ENCODE data around the gene CCDC154.

The CCDC154 gene, protein sequence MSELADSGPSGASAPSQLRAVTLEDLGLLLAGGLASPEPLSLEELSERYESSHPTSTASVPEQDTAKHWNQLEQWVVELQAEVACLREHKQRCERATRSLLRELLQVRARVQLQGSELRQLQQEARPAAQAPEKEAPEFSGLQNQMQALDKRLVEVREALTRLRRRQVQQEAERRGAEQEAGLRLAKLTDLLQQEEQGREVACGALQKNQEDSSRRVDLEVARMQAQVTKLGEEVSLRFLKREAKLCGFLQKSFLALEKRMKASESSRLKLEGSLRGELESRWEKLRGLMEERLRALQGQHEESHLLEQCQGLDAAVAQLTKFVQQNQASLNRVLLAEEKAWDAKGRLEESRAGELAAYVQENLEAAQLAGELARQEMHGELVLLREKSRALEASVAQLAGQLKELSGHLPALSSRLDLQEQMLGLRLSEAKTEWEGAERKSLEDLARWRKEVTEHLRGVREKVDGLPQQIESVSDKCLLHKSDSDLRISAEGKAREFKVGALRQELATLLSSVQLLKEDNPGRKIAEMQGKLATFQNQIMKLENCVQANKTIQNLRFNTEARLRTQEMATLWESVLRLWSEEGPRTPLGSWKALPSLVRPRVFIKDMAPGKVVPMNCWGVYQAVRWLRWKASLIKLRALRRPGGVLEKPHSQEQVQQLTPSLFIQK

DNA sequence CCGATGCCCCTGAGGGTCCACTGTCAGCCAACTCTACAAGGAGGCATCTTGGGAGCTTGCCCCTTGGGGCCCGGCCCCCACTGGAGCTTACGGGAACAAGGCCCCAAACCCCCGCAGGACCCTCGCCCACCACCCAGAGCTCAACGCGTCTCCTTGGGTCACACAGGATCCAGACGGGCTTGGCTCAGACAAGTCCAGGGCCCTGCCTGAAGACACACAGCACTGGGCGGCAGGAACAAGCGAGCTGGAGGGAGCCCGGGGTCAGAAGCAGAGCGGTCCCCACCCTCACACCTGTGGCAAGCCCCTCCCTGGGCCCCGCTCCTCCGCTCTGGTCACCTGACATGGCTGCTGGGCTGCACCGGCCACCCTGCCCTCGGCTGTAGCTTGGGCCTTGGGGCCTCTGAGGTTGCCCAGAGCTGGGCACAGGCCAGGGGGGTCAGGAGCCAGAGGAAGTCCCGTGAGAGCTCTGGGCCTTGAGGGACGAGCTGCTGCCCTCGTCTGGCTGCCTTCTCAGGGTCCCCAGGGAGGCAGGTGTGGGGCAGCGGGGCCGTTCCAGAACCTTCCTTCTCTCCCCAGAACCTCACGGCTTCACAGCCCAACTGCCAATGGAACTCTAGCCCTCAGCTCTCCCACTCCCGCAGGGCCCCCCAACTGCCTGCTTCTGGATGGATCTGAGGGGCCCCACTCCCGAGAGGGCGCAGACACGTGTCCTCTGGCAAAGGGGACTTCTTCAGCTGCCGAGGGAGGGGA, at the start of gene CCDC154:
Gene CCDC154, minus strand, starts transcription at position 577 of the 750 bp plus-strand sequence. Its CDS starts 234 bp downstream, at position 343.
- Mint-ChIP-seq H3K27me3 (no peaks in the 10 kb centered on the region), H3K36me3 (ENCODE audit: low read depth) (peaks cover 79% of the 10 kb centered on the region), H3K27ac (no peak within 1 kb of the TSS), H3K4me3 (no peak within 1 kb of the TSS), H3K9me3 (no peaks in the 10 kb centered on the region), H3K4me1 (ENCODE audit: low read depth) (no peaks in the 10 kb centered on the region)
- intact Hi-C loops (cut with micrococcal nuclease): no loop called here

DNA sequence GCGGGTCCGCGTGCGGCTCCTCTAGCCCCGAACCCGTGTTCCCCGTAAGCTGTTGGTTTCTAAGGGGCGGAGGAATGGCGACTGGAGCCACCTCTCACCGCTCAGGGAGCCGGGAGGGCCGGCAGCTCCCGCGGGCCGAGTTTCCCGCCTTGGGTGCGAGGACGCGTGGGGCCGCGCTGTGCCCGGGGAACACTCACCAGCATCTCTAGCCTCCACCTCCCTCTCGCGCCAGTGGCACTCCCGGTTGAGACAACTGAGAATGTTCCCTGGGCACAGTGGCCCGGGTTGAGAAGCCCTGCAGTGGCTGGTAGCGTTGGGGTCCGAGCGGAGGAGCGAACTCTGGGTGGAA, 49.4 kb upstream of the CCDC154 start:
- Mint-ChIP-seq H3K36me3 (ENCODE audit: low read depth) (peaks cover 59% of the 10 kb centered on the region), H3K4me1 (ENCODE audit: low read depth) (peaks cover 30% of the 10 kb centered on the region)

GRCh38 chr16:1492923-1493745, 48.8 kb upstream of the CCDC154 start, which contains the start of gene TELO2:
Gene TELO2 (plus strand): TSS chr16:1493360. CDS start chr16:1494282, 922 bp downstream.
- Mint-ChIP-seq H3K9me3 (no peaks in the 10 kb centered on the region), H3K4me3 (peak within 1 kb of the TSS; percentile 91), H3K27me3 (no peaks in the 10 kb centered on the region), H3K27ac (peak within 1 kb of the TSS; percentile 98), H3K36me3 (ENCODE audit: low read depth) (peaks cover 53% of the 10 kb centered on the region), H3K4me1 (ENCODE audit: low read depth) (peaks cover 36% of the 10 kb centered on the region)
- intact Hi-C loops (cut with micrococcal nuclease): loop anchor here (2.0 kb wide), 1 partner anchor 18 kb away; the partner anchor contains the start of gene CLCN7

More for the DNA sequence above, 49.4 kb upstream of the CCDC154 start:
- H3K27ac Mint-ChIP-seq: peak overlapping the region; percentile 98
- no peaks in the 10 kb centered on the region for H3K9me3 Mint-ChIP-seq
- peak overlapping the region; percentile 91 for H3K4me3 Mint-ChIP-seq
- H3K27me3 Mint-ChIP-seq: no peaks in the 10 kb centered on the region
- intact Hi-C loops (cut with micrococcal nuclease): loop anchor here (2.0 kb wide), 1 partner anchor 19 kb away; the partner anchor contains the start of gene CLCN7

- Mint-ChIP-seq H3K4me3 (peak overlapping the region; percentile 91), H3K36me3 (ENCODE audit: low read depth) (peaks cover 45% of the 10 kb centered on the region), H3K4me1 (ENCODE audit: low read depth) (peaks cover 36% of the 10 kb centered on the region), H3K9me3 (no peaks in the 10 kb centered on the region), H3K27me3 (no peaks in the 10 kb centered on the region), H3K27ac (peak overlapping the region; percentile 98)
- intact Hi-C loops (cut with micrococcal nuclease): loop anchor here (2.0 kb wide), 1 partner anchor 18 kb away; the partner anchor contains the start of gene CLCN7
Observed at GRCh38 chr16:1492082-1492922, 47.9 kb upstream of the CCDC154 start.

GRCh38 chr16:1491327-1491726, 47.0 kb upstream of the CCDC154 start:
- Mint-ChIP-seq H3K36me3 (ENCODE audit: low read depth) (peaks cover 35% of the 10 kb centered on the region), H3K27me3 (no peaks in the 10 kb centered on the region), H3K9me3 (no peaks in the 10 kb centered on the region), H3K4me3 (no peak overlapping the region), H3K27ac (peak overlapping the region; percentile 98), H3K4me1 (ENCODE audit: low read depth) (peaks cover 36% of the 10 kb centered on the region)
- intact Hi-C loops (cut with micrococcal nuclease): no loop called here

- H3K27ac Mint-ChIP-seq: peak overlapping the region; percentile 53
- intact Hi-C loops (cut with micrococcal nuclease): no loop called here
- H3K9me3 Mint-ChIP-seq: no peaks in the 10 kb centered on the region
- H3K4me1 Mint-ChIP-seq (ENCODE audit: low read depth): peaks cover 36% of the 10 kb centered on the region
- H3K36me3 Mint-ChIP-seq (ENCODE audit: low read depth): peaks cover 13% of the 10 kb centered on the region
- no peaks in the 10 kb centered on the region for H3K27me3 Mint-ChIP-seq
- no peak overlapping the region for H3K4me3 Mint-ChIP-seq
Observed at GRCh38 chr16:1489077-1489476, 44.7 kb upstream of the CCDC154 start.

- no peaks in the 10 kb centered on the region for H3K9me3 Mint-ChIP-seq
- H3K4me3 Mint-ChIP-seq: no peak within 1 kb of the TSS
- H3K36me3 Mint-ChIP-seq (ENCODE audit: low read depth): peaks cover 8% of the 10 kb centered on the region
- H3K27me3 Mint-ChIP-seq: no peaks in the 10 kb centered on the region
- intact Hi-C loops (cut with micrococcal nuclease): no loop called here
- H3K4me1 Mint-ChIP-seq (ENCODE audit: low read depth): peaks cover 36% of the 10 kb centered on the region
- H3K27ac Mint-ChIP-seq: peak within 1 kb of the TSS; percentile 53
Observed at GRCh38 chr16:1488619-1489018, 44.3 kb upstream of the CCDC154 start, which contains the start of gene PTX4. Gene PTX4 (minus strand): TSS chr16:1488944. CDS start chr16:1488909, 35 bp downstream.

DNA sequence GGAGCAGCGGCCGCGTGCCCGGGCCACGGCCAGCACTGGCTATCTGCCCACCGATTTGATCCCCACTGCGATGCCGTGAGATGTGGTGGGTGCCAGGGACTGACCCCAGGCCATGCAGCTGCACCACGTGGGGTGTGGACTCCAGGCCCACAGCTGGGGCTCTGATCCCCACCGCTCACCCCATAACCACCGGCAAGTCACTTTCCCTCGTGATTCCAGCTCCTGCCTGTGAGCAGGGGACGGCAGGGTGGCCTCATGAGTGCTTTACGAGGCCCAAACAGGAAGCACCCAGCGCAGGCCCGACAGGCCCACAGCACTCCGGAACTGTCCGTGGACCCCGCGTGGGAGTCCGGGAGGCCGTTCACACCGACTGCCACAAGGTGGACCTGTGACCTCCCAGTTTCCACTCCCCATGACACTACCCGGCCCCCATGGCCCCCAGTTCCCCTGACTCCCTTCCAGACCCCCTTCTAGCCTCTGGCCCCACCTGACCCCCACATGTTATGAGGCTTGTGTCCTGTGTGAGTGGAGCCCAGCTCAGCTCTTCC, 43.8 kb upstream of the CCDC154 start:
- H3K9me3 Mint-ChIP-seq: no peaks in the 10 kb centered on the region
- intact Hi-C loops (cut with micrococcal nuclease): no loop called here

GRCh38 chr16:1487395-1488053, 43.2 kb upstream of the CCDC154 start:
- intact Hi-C loops (cut with micrococcal nuclease): no loop called here
- H3K9me3 Mint-ChIP-seq: no peaks in the 10 kb centered on the region
- no peak overlapping the region for H3K4me3 Mint-ChIP-seq
- no peaks in the 10 kb centered on the region for H3K27me3 Mint-ChIP-seq
- no peak overlapping the region for H3K27ac Mint-ChIP-seq
- H3K4me1 Mint-ChIP-seq (ENCODE audit: low read depth): peaks cover 41% of the 10 kb centered on the region
- no peaks in the 10 kb centered on the region for H3K36me3 Mint-ChIP-seq (ENCODE audit: low read depth)

More for the DNA sequence above, 43.8 kb upstream of the CCDC154 start:
- Mint-ChIP-seq H3K4me3 (no peak overlapping the region), H3K4me1 (ENCODE audit: low read depth) (peaks cover 41% of the 10 kb centered on the region), H3K27ac (peak overlapping the region; percentile 53), H3K36me3 (ENCODE audit: low read depth) (peaks cover 3% of the 10 kb centered on the region), H3K27me3 (no peaks in the 10 kb centered on the region)

DNA sequence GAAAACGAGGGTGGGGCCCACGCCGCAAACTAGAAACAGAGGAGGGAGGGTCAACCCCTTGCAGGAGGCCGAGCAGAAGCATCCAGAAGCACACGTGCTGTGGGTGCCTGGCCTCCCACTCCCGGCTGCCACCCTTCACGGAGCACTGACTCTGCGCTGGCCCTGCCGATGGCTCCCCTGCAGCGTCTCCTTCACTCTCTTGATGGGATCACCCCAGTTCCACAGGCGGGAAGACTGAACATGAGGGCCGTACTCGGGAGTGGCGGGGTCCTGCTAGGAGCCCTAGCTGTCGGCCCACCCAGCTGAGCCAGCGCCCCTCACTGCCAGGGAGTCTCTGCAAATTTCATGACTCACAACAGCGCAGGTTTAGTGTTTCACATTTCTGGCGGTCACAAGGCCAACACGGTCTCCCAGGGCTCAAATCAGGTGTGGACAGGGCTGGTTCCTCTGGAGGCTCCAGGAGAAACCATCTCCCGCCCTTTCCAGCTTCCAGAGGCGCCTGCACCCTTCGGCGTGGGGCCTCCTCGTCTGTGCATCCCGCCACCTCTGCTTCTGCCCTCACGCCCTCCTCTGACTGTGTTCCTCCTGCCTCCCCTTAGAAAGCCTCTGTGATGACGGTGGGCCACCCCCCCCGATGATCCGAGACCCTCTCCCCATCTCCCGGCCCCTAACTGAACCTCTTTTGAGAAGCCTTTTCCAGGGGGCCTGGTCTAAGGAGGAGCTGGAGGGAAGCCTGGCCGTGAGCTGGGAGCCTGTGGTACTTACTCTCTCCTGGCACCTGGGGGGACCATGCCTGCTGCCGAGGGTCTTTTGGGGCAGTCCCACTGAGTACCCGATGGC, 42.4 kb upstream of the CCDC154 start:
- Mint-ChIP-seq H3K9me3 (no peaks in the 10 kb centered on the region), H3K27me3 (no peaks in the 10 kb centered on the region), H3K27ac (peak overlapping the region; percentile 33), H3K4me3 (no peak overlapping the region), H3K4me1 (ENCODE audit: low read depth) (peaks cover 43% of the 10 kb centered on the region), H3K36me3 (ENCODE audit: low read depth) (no peaks in the 10 kb centered on the region)
- intact Hi-C loops (cut with micrococcal nuclease): no loop called here

GRCh38 chr16:1485847-1486496, 41.6 kb upstream of the CCDC154 start:
- H3K36me3 Mint-ChIP-seq (ENCODE audit: low read depth): no peaks in the 10 kb centered on the region
- intact Hi-C loops (cut with micrococcal nuclease): no loop called here
- peaks cover 48% of the 10 kb centered on the region for H3K4me1 Mint-ChIP-seq (ENCODE audit: low read depth)
- H3K27ac Mint-ChIP-seq: peak overlapping the region; percentile 33
- H3K4me3 Mint-ChIP-seq: no peak overlapping the region
- no peaks in the 10 kb centered on the region for H3K9me3 Mint-ChIP-seq
- H3K27me3 Mint-ChIP-seq: no peaks in the 10 kb centered on the region
